Esophagus muscularis mucosa (tissue), 4 donors: Measurements from ENCODE around the gene ITPKB.

Experiments
- EP300 ChIP-seq: sonication (generic); formaldehyde crosslinking; IDR thresholded peaks from one replicate; pipeline ENCODE4 v1.6.1; 2017; ENCODE audit warnings: antibody characterized with exemption
- POLR2A ChIP-seq: fragments of 450-650 bp; IDR thresholded peaks from one replicate; pipeline ENCODE4 v1.6.1; 2017; ENCODE audit warnings: antibody characterized with exemption, moderate library complexity, mild to moderate bottlenecking, low read depth
- POLR2AphosphoS5 ChIP-seq, 2 donors: sonication (generic); formaldehyde crosslinking; IDR thresholded peaks; one replicate each; pipeline ENCODE4 v1.6.1; 2017; ENCODE audit warnings: antibody characterized with exemption in 2 of 2
- TF ChIP-seq, protein P1 (sequence below), 3 experiments: fragments of 200-600 bp in 2 of 3; fragments of 450-650 bp in 1 of 3; sonication (generic) in 2 of 3; IDR thresholded peaks; one replicate each; pipeline ENCODE4 v1.5.1; 2017 to 2019; ENCODE audit warnings: antibody characterized with exemption in 3 of 3, mild to moderate bottlenecking in 2 of 3, moderate library complexity in 1 of 3

DNA sequence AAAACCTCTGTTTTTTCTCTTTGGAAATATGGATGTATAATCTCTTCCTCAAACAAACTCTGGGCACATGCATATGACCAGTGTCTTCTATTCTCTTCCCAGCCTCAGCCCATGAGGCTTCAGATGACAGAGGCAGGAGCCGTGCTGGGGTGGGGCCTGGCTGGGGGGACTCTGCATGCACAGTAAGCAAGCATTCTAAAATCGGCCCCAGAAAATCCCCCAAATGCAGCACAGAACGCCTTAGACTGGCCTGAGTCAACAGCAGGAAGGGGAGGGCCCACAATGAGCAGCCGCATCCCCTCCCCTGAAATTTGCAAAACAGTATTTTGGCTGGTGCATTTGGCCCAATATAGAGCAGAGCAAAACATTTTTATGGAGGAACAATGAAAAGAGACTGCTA lies 47.8 kb downstream of the ITPKB start:
- TF ChIP-seq, protein P1, sequence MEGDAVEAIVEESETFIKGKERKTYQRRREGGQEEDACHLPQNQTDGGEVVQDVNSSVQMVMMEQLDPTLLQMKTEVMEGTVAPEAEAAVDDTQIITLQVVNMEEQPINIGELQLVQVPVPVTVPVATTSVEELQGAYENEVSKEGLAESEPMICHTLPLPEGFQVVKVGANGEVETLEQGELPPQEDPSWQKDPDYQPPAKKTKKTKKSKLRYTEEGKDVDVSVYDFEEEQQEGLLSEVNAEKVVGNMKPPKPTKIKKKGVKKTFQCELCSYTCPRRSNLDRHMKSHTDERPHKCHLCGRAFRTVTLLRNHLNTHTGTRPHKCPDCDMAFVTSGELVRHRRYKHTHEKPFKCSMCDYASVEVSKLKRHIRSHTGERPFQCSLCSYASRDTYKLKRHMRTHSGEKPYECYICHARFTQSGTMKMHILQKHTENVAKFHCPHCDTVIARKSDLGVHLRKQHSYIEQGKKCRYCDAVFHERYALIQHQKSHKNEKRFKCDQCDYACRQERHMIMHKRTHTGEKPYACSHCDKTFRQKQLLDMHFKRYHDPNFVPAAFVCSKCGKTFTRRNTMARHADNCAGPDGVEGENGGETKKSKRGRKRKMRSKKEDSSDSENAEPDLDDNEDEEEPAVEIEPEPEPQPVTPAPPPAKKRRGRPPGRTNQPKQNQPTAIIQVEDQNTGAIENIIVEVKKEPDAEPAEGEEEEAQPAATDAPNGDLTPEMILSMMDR (IDR thresholded peaks at IDR 0.05), result no peak
- TF ChIP-seq POLR2A (no peak), POLR2AphosphoS5 (IDR thresholded peaks at IDR 0.05) (peak in 1 of 2 donors; percentile 19), EP300 (no peak)
